Measurements from ENCODE around the gene CAMK2D. TPM values are rescaled to one million over a fixed set of nuclear protein-coding genes. Genes with fewer than 3 reads are reported as not detected.
"Not testable (repeated sequence)": the region's sequence is repeated elsewhere in the genome, so short reads cannot be mapped to it uniquely, and the experiment has no call there.

Gene CAMK2D
- total and polyA plus RNA-seq, 8 donors = 4.0 to 23.1 (median 9.8) TPM

GRCh38 chr4:113707048-113707447 lies 54.5 kb downstream of the CAMK2D start:
- TF ChIP-seq CTCF (IDR thresholded peaks at IDR 0.05) = no peak
- 83 to 86% methylated on average over 2 of the region's 2 CpGs for WGBS, 2 donors
- Histone ChIP-seq H3K27ac (no peak overlapping the region), H3K36me3 (no peaks in the 10 kb centered on the region), H3K27me3 (no peaks in the 10 kb centered on the region), H3K4me3 (no peak overlapping the region), H3K9me3 (no peaks in the 10 kb centered on the region), H3K4me1 (no peaks in the 10 kb centered on the region)
- intact Hi-C loops (cut with DNase I) = no loop called here
- no peak for DNase-seq
- no peak for FAIRE-seq
- no peak for ATAC-seq

GRCh38 chr4:113705097-113705496 lies 56.4 kb downstream of the CAMK2D start:
- H3K27me3 ChIP-seq; H3K9me3 ChIP-seq; ATAC-seq; DNase-seq; FAIRE-seq; H3K27ac ChIP-seq; intact Hi-C loops (cut with DNase I); H3K36me3 ChIP-seq; H3K4me1 ChIP-seq; H3K4me3 ChIP-seq: not testable (repeated sequence)
- 94 to 97% methylated on average over 6 of the region's 6 CpGs for WGBS, 2 donors

- WGBS, 2 donors = 89 to 90% methylated on average over 3 of the region's 3 CpGs
- H3K4me3 ChIP-seq; H3K36me3 ChIP-seq; H3K4me1 ChIP-seq; H3K27me3 ChIP-seq; ATAC-seq; FAIRE-seq; intact Hi-C loops (cut with DNase I); DNase-seq; H3K27ac ChIP-seq; H3K9me3 ChIP-seq: not testable (repeated sequence)
Measured at GRCh38 chr4:113702596-113702995, 58.9 kb downstream of the CAMK2D start.

GRCh38 chr4:113701169-113701568 lies 60.4 kb downstream of the CAMK2D start:
- Histone ChIP-seq H3K36me3 (no peaks in the 10 kb centered on the region), H3K27ac (no peak overlapping the region), H3K27me3 (no peaks in the 10 kb centered on the region), H3K9me3 (no peaks in the 10 kb centered on the region), H3K4me3 (no peak overlapping the region), H3K4me1 (no peaks in the 10 kb centered on the region)
- ATAC-seq = no peak
- intact Hi-C loops (cut with DNase I) = no loop called here
- 21 to 24% methylated on average over 1 of the region's 1 CpG for WGBS, 2 donors
- TF ChIP-seq CTCF (IDR thresholded peaks at IDR 0.05) = no peak
- no peak for FAIRE-seq
- no peak for DNase-seq

- no peak for ATAC-seq
- 80 to 83% methylated on average over 2 of the region's 2 CpGs for WGBS, 2 donors
- Histone ChIP-seq H3K4me1 (no peaks in the 10 kb centered on the region), H3K4me3 (no peak overlapping the region), H3K36me3 (no peaks in the 10 kb centered on the region), H3K27me3 (no peaks in the 10 kb centered on the region), H3K27ac (no peak overlapping the region), H3K9me3 (no peaks in the 10 kb centered on the region)
- intact Hi-C loops (cut with DNase I) = no loop called here
- no peak for TF ChIP-seq CTCF (IDR thresholded peaks at IDR 0.05)
- no peak for DNase-seq
- no peak for FAIRE-seq
Measured at GRCh38 chr4:113700602-113701150, 60.9 kb downstream of the CAMK2D start.

- intact Hi-C loops (cut with DNase I) = no loop called here
- no peaks in the 10 kb centered on the region for H3K36me3 ChIP-seq
- H3K4me3 ChIP-seq = no peak overlapping the region
- no peak overlapping the region for H3K27ac ChIP-seq
- TF ChIP-seq CTCF (IDR thresholded peaks at IDR 0.05) = no peak
- H3K9me3 ChIP-seq = no peaks in the 10 kb centered on the region
- H3K4me1 ChIP-seq = no peaks in the 10 kb centered on the region
- DNase-seq (no peak), FAIRE-seq (no peak), ATAC-seq (no peak)
- WGBS, 2 donors = 94% methylated on average over 2 of the region's 2 CpGs
- no peaks in the 10 kb centered on the region for H3K27me3 ChIP-seq
Measured at GRCh38 chr4:113699772-113700171, 61.8 kb downstream of the CAMK2D start.
